AG09309 (cell line): ENCODE data around the gene TLL1.

Source experiments
- DNase-seq: peaks from one replicate; pipeline ENCODE4 v3.0.0-alpha.2; 2010; ENCODE audit warnings: low read depth
- H3K4me3 ChIP-seq: 2 replicates; pipeline ENCODE4 v1.5.1; 2011; ENCODE audit warnings: mild to moderate bottlenecking, low read depth, low read length, moderate library complexity; ENCODE audit not compliant: control insufficient read depth
- CTCF ChIP-seq: IDR thresholded peaks from 2 replicates; pipeline ENCODE4 v1.5.1; 2011; ENCODE audit warnings: mild to moderate bottlenecking, low read depth, low read length, inconsistent platforms; ENCODE audit not compliant: insufficient read depth, control insufficient read depth; ENCODE audit errors: missing control alignments

Gene TLL1

GRCh38 chr4:165915215-165915614, 42.2 kb downstream of the TLL1 start:
- DNase-seq = no peak
- TF ChIP-seq CTCF = no peak
- no peak overlapping the region for H3K4me3 ChIP-seq

DNA sequence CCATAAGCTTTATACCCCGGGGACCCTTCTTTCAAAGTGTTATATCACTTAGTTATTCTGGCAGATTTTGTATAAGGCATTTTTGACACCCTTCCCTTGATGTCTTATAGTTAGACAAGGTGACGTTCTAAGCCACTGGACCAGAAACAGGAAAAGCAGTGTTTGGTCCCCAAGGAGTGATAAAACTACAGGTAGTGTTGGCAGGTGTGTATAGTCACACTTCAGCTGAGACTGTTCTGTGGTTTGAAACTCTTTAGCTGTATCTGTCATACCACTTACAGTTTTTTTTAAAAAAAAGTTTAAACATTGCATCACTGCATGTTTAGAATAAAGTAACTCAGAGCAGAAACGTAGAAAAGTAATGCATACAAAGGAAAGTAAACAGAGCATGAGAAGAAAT, 48.5 kb downstream of the TLL1 start:
- no peak for TF ChIP-seq CTCF
- no peak overlapping the region for H3K4me3 ChIP-seq
- DNase-seq = no peak

GRCh38 chr4:165922747-165923146, 49.7 kb downstream of the TLL1 start:
- H3K4me3 ChIP-seq = no peak overlapping the region
- no peak for DNase-seq
- TF ChIP-seq CTCF = no peak

DNA sequence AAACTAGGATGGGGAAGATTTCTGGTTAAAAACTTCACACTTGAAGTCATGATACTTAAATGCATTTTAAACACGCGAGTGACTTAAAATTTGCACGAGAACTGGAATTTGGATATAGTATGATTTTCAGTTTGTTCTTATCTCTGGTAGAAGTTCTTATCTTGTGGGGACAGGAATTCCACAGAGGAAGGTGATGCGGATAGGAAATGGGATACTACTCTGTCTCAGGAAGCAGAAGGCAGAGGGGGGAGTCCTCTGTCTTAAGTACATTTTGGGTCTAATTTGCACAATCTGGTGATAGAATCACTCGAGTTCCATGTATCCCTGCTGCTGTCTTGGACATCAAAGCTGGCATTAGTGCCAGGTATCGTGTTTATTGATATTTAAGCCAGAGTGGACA, 53.3 kb downstream of the TLL1 start:
- H3K4me3 ChIP-seq = no peak overlapping the region
- no peak for DNase-seq
- no peak for TF ChIP-seq CTCF

- no peak for TF ChIP-seq CTCF
- no peak overlapping the region for H3K4me3 ChIP-seq
- no peak for DNase-seq
Observed at GRCh38 chr4:165927366-165927765, 54.3 kb downstream of the TLL1 start.

GRCh38 chr4:165927815-165928214, 54.8 kb downstream of the TLL1 start:
- no peak for TF ChIP-seq CTCF
- H3K4me3 ChIP-seq = no peak overlapping the region

DNA sequence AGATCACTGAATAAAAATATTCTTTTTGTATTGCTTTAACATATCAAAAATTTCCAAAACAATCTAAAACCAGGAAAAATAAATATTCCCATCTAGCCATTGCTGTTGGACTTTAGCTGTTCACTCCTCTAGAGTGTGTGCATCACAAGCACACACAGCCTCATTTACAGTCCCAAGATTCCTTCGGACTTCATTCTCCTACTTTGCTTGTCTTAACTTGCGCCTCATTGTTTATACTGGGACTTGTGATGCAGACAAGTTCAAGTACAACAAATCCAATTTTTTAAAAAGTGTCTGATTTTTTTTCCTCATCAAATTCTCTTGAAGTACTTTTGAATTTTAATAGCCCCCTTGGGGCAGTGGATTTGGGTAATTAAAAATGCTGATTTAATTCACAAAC, 55.6 kb downstream of the TLL1 start:
- H3K4me3 ChIP-seq = no peak overlapping the region
- no peak for DNase-seq
- TF ChIP-seq CTCF = no peak

More at GRCh38 chr4:165927815-165928214, 54.8 kb downstream of the TLL1 start:
- no peak for DNase-seq
